M059J (cell line): Measurements from ENCODE around the gene CCM2L. TPM values are rescaled to one million over a fixed set of nuclear protein-coding genes. Genes with fewer than 3 reads are reported as not detected.

Experiments used
- DNase-seq: peaks from one replicate; pipeline ENCODE4 v3.0.0-alpha.2; 2012; ENCODE audit warnings: low read depth
- total RNA-seq: library from RNA; depleted of rRNA; stranded (reverse); fragments of >200 nt; shearing (Covaris generic); gene quantifications from 2 replicates; pipeline ENCODE4 v1.2.3, GENCODE V29; 2014

The CCM2L gene
- total RNA-seq, 1 experiment from 2014 or later: not detected

DNA sequence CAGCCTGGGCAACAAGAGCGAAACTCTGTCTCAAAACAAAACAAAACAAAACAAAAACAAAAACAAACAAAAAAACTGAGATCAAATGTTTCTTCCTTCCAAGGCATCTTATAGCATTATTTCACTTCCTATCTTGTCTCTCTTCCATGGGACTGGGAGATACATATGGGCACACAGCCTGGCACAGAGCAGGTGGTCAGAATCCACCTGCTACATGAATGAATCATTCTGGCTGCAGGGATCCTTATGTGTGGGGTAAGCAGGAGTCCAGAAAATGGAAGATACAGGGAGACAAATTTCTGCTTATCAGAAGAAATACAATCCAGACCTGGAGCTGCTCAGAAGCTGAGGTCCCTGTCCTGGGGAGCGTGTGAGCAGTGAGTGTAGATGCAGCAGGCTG, 18.2 kb upstream of the CCM2L start:
- DNase-seq: no peak

DNA sequence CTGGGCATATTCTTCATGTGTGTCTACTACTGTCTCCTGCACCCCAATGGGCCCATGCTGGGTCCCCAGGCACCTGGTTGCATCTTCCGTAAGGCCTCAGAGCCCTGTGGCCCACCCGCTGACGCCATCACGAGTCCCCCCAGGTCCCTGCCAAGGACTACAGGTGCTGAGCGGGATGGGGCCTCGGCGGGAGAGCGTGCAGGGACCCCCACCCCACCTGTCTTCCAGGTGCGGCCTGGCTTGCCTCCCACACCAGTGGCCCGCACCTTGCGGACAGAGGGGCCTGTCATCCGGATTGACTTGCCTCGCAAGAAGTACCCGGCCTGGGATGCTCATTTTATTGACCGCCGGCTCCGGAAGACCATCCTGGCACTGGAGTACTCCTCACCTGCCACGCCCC, 13.2 kb upstream of the CCM2L start:
- DNase-seq: no peak

DNA sequence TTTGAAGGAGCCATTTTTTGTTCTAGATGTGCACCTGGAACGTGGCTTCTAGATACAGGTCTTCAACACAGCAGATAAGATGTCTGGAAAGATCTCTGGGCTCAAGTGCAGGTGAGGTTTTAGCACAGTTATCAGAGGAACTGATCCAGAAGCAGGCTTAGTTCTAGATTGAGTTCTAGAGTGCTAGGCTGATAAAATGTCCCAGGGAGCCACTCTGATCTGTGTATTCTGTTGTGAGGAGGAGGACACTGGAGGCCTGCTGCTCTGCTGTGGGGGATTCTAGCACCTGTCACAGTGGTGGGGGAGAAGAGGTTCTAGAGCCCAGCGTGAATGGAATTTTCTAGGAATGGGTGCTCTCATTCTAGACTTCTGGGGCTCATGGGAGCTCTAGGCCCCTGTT, 12.0 kb upstream of the CCM2L start:
- no peak for DNase-seq

DNA sequence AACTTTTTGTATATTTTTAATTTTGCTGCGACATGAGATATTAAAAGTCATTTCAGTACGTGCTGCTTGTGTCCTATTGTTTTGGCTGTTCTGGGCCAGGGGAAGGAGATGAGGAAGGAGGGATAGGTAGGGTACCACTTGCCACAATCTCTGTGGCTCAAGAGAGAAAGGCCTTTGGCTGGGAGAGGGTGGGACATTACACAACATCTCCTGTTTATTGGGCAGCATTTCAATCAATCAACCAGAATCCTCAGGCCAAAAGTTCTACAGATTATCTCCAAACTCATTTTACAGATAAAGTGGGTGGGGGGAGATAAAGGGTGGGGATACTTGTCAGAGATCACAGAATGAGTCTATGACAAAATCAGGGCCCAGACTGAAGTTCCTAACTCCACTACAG, 6.9 kb upstream of the CCM2L start:
- no peak for DNase-seq

- peak; percentile 42 for DNase-seq
Observed at GRCh38 chr20:32004963-32005362, 5.3 kb upstream of the CCM2L start.

DNA sequence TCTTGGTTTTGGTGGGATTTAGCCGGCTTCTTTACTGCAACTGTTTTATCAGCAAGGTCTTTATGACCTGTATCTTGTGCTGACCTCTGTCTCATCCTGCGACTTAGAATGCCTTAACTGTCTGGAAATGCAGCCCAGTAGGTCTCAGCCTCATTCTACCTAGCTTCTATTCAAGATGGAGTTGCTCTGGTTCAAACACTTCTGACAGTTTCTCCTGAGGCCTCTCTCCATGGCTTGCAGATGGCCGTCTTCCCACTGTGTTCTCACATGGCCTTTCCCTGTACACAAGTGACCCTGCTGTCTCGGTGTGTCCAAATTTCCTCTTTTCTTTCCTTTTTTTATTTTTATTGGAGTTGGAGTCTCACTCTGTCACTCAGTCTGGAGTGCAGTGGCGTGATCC, 4.2 kb upstream of the CCM2L start:
- DNase-seq: no peak

DNA sequence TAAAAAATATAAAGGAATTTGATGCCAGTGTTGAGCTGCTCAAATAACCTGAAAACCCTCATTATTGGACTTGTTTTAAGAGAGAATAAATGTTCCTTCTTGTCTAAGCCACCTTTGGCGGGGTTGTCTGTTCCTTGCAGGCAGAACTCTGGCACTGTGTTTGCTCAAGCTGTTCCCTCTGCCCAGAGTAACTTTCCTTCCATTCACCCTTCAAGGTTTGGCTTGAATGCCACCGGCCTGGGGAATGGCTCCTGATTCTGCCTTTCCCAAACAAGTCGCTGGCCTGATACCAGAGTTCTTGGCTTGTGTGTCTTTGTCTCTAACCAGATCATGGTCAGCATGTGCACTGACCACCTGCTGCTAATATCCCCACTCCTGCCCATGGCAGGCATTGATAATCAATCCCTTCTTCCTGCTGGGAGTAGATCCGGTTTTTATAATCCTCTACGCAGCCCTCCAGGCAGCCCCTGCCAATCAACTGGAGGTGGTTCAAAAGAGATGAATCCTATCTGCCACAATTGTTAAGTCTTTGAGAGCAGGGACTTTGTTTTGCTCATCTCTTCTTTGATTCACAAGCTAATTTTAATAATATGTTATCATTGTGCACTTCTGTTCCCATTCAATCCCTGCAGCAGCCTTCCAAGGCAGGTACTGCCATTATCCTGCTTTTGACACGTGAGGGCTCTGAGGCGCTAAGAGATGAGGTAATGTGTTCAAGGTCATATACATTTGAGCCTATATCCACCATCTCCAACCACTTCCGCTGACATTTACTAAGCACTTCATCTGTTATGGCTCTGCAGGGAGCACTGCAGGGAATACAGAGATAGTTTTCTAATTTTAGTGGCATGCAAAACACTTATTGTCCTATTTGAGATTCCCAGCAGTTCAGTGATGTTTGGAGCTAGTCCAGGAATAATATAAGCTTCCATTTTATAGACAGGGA, 3.1 kb upstream of the CCM2L start:
- no peak for DNase-seq

- DNase-seq: peak; percentile 46
Observed at GRCh38 chr20:32007787-32008616, 2.2 kb upstream of the CCM2L start.

DNA sequence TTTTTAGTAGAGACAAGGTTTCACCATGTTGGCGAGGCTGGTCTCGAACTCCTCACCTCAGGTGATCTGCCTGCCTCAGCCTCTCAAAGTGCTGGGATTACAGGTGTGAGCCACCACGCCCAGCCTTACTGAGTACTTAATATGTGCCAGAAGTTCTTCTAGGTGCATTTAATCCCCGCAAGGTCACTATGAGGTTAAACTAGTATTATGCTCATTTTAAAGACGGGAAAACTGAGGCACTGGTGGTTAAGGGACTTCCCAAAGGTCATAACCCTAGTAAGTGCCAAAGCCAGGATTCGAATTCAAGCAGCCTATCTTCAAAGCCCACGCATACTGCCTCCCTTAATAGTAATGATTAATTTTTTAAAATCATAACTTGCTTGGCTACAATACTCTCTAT, 674 bp upstream of the CCM2L start:
- DNase-seq: no peak

DNA sequence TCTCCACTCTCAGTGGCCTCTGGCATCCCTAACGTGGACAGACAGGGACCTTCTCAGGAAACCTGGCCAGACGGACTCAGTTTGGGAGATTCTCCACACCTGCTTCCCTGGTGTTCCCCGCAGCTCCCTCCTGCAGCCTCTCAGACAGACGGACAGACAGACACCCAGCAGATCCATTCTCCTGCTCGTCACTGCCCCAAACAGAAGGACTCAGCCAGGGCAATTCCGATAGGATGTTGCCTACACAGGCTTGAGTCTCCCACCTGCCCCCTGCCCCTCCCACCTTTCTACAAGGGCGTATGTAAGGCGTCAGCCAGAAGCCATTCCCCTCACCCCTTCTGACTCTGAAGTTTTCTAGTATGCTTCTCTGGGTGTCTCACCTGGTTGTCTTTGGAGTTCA, 428 bp downstream of the CCM2L start:
- no peak for DNase-seq

DNA sequence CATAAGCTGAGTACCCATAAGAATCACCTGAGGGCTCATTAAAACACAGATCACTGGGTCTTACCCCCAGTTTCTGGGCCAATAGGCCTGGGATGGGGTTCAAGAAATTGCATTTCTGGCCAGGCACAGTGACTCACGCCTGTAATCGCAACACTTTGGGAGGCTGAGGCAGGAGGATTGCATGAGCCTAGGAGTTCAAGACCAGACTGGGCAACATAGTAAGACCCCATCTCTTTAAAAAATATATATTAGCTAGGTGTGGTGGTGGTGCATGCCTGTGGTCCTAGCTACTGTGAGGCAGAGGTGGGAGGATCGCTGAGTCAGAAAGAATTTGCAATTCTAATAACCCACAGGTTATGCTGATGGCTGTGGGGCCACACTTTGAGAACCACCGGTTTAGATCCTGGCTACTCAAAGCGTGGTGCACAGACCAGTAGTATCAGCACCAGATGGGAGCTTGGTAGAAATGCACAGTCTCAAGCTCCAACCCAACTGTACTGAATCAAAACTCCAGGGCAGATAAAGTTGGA, 2.0 kb downstream of the CCM2L start:
- peak; percentile 28 for DNase-seq

DNA sequence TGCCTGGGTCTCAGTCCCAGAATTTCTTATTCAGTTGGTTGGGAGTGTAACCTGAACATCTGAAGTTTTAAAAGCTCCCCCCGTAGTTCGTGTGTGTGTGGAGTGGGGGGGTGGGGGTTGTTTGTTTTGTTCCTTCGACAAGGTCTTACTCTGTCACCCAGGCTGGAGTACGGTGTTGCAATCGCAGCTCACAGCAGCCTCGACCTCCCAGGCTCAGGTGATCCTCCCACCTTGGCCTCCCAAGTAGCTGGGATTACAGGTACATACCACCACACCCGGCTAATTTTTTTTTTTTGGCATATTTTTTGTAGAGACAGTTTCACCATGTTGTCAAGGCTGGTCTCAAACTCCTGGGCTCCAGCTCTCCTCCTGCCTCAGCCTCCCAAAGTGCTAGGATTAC, 3.1 kb downstream of the CCM2L start:
- DNase-seq: no peak

DNA sequence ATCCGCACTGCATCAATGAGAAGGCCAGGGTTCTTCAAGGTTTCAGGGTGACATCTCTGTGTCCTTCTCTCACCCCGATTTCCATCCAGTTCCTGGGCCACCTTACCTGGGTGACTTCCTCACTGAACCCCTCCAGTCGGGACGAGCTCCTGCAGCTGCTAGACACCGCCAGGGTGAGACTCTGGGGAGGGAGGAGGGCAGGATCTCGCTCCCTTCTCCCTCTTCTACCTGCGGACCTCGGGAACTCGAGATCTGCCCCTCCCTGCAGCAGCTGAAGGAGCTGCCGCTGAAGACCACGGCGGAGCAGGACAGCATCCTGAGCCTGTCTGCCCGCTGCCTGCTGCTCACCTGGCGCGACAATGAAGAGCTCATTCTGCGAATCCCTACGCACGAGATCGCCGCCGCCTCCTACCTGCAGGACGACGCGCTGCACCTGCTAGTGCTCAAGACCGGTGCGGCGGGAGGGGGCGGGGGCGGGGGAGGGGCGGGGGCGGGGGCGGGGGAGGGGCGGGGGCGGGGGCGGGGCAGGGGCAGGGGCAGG, 7.5 kb downstream of the CCM2L start:
- no peak for DNase-seq

- DNase-seq: peak; percentile 54
Observed at GRCh38 chr20:32018269-32019155, 8.3 kb downstream of the CCM2L start.

- no peak for DNase-seq
Observed at GRCh38 chr20:32019156-32019510, 8.9 kb downstream of the CCM2L start.

- no peak for DNase-seq
Observed at GRCh38 chr20:32019563-32020463, 9.6 kb downstream of the CCM2L start.

- peak; percentile 62 for DNase-seq
Observed at GRCh38 chr20:32021091-32021490, 10.9 kb downstream of the CCM2L start.

DNA sequence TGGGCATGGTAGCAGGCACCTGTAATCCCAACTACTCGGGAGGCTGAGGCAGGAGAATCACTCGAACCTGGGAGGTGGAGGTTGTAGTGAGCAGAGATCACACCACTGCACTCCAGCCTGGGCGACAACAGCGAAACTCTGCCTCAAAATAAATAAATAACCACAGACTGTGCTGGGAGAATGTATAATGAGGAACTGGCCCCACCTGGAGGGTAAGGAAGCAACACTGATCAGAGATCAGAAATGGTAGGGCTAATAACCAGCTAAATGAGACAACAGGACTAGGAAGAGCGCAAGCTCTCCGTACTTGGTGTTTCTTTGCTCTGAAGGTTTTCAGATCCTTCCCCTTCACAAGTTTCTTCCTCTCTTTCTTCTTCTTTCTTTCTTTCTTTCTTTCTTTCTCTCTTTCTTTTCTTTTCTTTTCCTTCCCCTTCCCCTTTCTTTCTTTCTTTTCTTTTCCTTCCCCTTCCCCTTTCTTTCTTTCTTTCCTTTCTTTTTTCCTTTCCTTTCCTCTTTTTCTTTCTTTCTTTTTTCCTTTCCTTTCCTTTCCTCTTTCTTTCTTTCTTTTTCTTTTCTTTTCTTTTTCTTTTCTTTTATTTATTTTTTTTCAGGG, 14.6 kb downstream of the CCM2L start:
- no peak for DNase-seq

- DNase-seq: no peak
Observed at GRCh38 chr20:32027643-32028042, 17.4 kb downstream of the CCM2L start.
